Epithelial cell of umbilical artery (primary cell): ENCODE results near the gene SLC12A4. TPM values are rescaled to one million over a fixed set of nuclear protein-coding genes. Genes with fewer than 3 reads are reported as not detected.

ENCODE experiments used
- total RNA-seq: library from RNA; depleted of rRNA; stranded (reverse); fragments of >200 nt; gene quantifications from 2 replicates; pipeline ENCODE4 v1.2.3, GENCODE V29; 2014

Gene SLC12A4
- total RNA-seq = 36.4 and 40.0 TPM in 2 replicates

DNA sequence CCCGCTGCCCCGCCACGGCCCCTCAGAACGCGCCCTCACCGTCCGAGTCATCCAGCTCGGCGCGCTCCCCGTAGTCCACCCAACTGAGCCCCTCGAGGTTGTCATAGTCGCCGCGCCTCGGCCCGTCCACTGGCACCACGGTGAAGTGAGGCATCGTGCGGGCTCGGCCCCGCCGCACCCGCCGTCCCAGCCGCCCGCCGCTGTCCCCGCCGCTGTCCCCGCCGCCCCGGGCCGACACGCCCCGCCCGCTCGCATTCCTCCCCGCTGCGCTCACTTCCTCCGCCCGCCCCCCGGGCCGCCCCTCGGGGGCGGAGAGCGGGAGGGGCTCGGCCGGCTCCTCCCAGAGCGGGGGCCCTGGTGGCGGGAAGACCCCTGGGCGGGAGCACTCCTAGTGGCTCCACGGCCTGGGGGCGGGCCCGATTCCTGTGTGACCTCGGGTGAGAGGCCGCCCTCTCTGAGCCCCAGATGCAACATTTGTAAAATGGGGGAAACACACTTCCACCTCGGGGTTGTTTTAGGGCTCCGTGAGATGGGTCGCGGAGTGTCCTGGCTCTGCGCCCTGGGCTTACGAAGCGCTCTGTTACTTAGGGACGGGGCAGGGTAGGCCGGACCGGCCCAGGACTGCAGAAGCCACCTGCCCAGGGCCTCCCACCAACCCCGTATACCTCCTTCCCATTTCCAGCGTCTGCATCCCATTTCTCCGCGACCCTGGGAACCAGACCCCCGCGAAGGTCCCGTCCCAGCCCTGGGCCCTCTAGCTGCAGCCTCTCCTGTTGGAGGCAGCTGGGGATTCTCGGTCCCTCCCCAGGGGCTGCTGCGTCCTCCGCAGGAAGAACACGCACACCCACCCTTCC, at the start of gene SLC12A4:
TSS of gene SLC12A4 (minus strand) at position 238 of the 854 bp plus-strand sequence. CDS start at position 154, 84 bp downstream.

DNA sequence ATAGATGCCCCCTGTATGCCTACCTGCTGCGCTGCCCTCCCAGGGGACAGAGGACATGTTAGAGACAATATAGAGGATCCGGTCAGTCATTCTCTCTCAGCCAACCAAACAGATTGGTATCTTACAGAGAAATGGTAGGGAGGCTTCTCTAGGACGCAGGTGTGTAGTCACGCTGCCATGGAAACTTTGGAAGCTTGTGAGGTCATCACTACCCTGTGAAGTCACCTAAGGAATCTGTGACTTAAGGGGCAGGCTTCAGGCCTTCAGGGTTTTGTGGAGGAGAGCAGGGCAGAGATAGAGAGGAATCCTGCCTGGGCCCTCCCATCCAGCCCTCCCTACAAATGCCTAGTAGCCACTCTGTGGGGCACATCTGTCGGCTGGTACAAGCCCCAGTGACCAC, 47.2 kb upstream of the SLC12A4 start, which contains the start of gene DPEP2NB:
TSS of gene DPEP2NB (minus strand) at position 231 of the 400 bp plus-strand sequence. CDS start at position 90, 141 bp downstream.

DNA sequence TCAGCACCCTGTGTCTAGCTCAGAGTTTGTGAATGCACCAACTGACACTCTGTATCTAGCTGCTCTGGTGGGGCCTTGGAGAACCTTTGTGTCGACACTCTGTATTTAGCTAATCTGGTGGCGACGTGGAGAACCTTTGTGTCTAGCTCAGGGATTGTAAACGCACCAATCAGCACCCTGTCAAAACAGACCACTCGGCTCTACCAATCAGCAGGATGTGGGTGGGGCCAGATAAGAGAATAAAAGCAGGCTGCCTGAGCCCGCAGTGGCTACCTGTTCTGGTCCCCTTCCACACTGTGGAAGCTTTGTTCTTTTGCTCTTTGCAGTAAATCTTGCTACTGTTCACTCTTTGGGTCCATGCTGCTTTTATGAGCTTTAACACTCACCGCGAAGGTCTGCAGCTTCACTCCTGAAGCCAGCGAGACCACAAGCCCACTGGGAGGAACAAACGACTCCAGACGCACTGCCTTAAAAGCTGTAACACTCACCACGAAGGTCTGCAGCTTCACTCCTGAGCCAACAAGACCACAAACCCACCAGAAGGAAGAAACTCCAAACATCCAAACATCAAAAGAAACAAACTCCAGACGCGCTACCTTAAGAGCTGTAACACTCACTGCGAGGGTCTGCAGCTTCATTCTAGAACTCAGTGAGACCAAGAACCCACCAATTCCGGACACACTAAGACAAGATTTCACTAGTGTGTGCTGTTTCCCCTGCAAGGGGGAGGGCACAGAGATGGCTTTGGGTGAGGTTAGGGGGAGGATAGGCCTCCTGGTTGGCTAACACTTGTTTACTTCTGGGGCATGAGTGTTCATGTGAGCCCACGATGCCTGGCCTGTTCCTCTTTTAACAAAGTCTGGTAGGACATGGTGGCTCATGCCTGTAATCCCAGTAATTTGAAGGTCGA, 30.6 kb upstream of the SLC12A4 start, which contains the start of gene DPEP2:
TSS of gene DPEP2 (minus strand) at position 706 of the 910 bp plus-strand sequence. CDS start 6,272 bp downstream, outside the sequence.

DNA sequence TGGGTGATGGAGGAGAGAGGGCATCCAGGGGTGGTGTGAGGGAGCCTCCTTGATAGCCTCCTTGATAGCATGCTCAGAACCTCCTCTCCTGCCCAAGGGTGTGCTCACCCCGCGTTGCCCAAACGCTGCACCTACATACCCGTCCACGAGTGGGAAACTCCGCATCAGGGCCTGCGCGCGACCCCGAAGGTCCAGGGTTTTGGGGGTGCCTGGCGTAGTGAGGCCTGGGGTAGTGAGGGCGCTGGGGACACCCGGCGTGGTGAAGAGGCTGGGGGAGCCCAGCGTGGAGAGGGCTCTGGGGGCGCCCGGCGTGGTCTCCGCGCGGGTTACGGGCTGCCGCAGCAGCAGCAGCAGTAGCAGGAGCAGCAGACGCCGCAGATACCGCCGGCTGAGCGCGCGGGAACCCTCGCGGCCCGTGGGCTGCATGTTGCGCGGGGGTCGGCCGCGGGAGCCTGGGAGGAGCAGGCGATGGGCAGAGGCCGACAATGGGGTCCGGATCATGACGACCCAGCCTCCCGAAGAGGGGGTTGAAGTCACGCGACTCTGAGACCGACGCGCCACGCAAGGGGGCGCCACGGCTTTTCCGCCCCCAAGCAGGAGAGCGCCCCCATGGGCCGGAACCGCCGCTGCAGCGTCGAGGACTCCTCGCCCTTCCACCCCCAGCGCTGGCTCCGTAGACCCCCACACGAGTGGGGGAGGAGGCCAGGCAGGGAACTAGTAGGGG, 11.7 kb upstream of the SLC12A4 start, which contains the start of gene DPEP3:
TSS of gene DPEP3 (minus strand) at position 545 of the 724 bp plus-strand sequence. CDS start at position 426, 119 bp downstream.

DNA sequence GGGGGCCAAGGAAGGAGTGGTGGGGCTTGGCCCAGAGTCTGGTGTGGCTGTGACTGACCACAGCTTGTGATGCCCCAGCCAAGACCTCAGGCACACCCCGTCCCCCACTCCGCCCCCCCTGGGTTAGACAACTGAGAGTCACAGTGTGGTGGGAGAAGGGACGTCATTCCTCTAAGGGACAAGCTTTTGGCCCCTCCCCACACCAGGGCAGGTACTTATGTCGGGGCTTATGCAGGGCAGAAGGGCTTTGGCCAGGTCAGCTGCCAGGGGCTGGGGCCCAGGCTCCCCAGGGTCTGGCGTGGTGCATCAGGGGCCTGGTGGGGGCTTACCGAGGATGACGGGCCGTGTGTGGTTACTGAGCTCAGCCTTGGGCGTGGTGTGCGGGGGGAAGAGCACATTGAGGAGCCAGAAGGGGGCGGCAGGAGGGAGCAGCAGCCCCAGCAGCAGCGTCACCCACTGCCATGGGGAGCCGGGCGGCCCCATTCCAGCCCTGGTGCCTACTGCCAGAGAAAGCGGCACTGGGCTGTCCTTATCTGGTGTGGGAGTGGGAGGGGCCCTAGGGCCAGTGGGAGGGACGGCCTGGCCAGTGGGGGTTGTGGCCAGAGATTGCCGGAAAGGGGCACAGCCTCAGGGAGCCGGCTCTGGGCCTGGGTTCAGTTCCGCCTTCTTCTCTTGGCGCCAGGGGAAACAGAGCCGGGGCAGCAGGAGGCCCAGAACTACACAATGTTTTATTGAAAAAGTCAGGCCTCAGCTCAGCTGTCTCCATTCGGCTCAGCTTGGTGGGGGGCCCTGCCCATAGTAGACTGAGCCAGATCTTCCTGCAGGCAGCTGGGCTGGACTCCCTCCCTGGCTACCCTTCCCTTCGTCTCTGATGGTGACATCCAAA, 24.6 kb downstream of the SLC12A4 start, which contains the start of gene LCAT:
TSS of gene LCAT (minus strand) at position 502 of the 886 bp plus-strand sequence. CDS start at position 483, 19 bp downstream.

DNA sequence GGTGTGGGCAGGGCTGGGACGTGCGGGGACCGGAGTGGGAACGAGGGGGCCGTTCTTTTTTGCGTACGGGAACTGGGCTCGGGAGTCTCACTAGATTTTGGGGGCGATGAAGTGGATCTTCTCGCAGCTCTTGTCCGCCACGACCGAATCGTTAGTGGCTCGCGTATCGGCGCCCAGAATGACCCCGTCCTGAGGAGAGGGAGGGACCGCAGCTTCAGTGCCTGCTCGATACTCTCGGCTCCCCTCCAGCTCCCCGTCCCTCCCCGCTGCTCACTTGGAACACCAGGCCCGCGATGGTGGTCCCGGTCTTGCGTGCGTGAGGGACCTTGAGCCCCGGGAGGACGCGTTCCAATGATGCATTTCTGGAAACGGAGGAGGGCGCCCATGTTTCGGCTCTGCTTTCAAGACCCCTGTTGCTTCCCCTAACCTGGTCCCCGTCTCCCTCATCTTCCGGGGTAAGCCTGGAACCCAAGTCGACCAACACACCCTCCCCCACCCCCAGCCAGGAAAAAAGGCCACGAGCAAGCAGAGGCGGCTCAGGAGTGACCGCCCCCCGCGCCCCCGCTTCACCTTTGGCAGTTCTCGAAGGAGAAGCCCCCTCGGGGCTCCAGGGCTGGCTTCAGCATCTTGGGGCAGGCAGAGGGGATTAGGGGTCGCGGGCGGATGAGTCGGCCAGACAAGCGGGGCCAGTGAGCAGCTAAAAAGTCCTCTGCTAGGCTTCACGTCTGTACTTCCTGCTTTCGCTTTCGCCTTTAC, 32.1 kb downstream of the SLC12A4 start, which contains the start of gene PSMB10:
TSS of gene PSMB10 (minus strand) at position 727 of the 756 bp plus-strand sequence. CDS start at position 626, 101 bp downstream.

DNA sequence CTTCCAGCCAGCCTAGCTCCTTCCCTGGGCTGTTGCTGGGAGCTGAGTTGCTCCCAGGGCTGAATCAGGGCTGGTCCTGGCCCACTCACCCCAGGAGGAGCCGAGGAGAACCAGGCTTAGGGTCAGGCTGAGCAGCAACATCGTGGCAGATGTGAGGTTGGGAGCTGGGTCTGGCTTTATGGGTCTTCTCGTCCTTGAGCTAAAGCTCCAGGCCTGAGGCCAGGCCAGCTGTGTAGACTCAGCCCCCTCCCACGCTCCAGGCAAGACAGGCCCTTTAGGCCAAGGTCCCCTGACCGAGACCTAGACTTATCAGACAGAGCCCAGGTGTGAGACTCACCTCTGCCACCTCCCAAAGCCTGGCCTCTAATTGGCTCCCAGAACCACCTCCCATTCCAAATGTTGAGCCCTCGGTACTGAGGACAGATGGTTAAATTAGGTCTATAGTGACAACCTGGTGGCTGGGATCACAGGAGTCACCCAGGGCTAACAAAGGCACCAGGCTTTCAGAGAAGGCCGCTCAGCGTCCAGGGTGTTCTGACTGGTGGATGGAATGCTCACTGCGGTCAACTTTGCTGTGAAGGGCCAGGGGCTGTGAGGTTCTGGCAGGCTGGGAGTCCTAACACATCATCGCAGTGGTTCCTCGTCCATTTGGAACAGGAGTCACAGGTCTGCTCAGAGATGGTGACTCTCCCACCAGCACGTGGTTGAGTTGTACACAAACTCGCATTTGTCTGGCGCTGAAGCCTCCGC, 36.5 kb downstream of the SLC12A4 start, which contains the start of gene CTRL:
TSS of gene CTRL (minus strand) at position 151 of the 750 bp plus-strand sequence. CDS start at position 141, 10 bp downstream.

Other genes starting within 250 kb of the SLC12A4 start
- 29.9 and 47.0 TPM in 2 replicates for gene GFOD2, start 249.3 kb downstream of the SLC12A4 start, total RNA-seq
- gene RANBP10, start 162.1 kb downstream of the SLC12A4 start, total RNA-seq = 3.6 TPM in 2 replicates
- gene TSNAXIP1, start 161.7 kb downstream of the SLC12A4 start, total RNA-seq = 0.32 TPM in 1 of 2 replicates, not detected in the other
- gene THAP11, start 126.3 kb downstream of the SLC12A4 start, total RNA-seq = 38.7 and 72.5 TPM in 2 replicates
- 67.0 and 256 TPM in 2 replicates for gene NUTF2, start 121.7 kb downstream of the SLC12A4 start, total RNA-seq
- 28.6 and 29.6 TPM in 2 replicates for gene CENPT, start 120.9 kb downstream of the SLC12A4 start, total RNA-seq
- 39.8 and 50.3 TPM in 2 replicates for gene EDC4, start 95.6 kb downstream of the SLC12A4 start, total RNA-seq
- gene NRN1L, start 83.8 kb downstream of the SLC12A4 start, total RNA-seq = not detected in 2 replicates
- gene PSKH1, start 75.4 kb downstream of the SLC12A4 start, total RNA-seq = 10.7 and 19.1 TPM in 2 replicates
- 0.32 and 0.61 TPM in 2 replicates for gene CTRL, start 36.8 kb downstream of the SLC12A4 start, total RNA-seq
- gene PSMB10, start 31.8 kb downstream of the SLC12A4 start, total RNA-seq = 60.4 and 85.9 TPM in 2 replicates
- 1.3 and 2.6 TPM in 2 replicates for gene LCAT, start 24.5 kb downstream of the SLC12A4 start, total RNA-seq
- gene DPEP3, start 11.9 kb upstream of the SLC12A4 start, total RNA-seq = not detected in 2 replicates
- gene DPEP2, start 30.8 kb upstream of the SLC12A4 start, total RNA-seq = 1.1 TPM in 1 of 2 replicates, not detected in the other
- not detected in 2 replicates for gene DPEP2NB, start 47.3 kb upstream of the SLC12A4 start, total RNA-seq
- 14.4 and 20.5 TPM in 2 replicates for gene DDX28, start 54.6 kb upstream of the SLC12A4 start, total RNA-seq
- 23.4 and 27.5 TPM in 2 replicates for gene DUS2, start 54.6 kb upstream of the SLC12A4 start, total RNA-seq
- 7.8 and 10.3 TPM in 2 replicates for gene NFATC3, start 116.7 kb upstream of the SLC12A4 start, total RNA-seq